ENCODE results near the gene SIGMAR1.
A peak's percentile ranks its signal among the peaks of the same experiment; 100 is the strongest.
"Not testable (repeated sequence)": the region's sequence is repeated elsewhere in the genome, so short reads cannot be mapped to it uniquely, and the experiment has no call there.

SIGMAR1 gene

DNA sequence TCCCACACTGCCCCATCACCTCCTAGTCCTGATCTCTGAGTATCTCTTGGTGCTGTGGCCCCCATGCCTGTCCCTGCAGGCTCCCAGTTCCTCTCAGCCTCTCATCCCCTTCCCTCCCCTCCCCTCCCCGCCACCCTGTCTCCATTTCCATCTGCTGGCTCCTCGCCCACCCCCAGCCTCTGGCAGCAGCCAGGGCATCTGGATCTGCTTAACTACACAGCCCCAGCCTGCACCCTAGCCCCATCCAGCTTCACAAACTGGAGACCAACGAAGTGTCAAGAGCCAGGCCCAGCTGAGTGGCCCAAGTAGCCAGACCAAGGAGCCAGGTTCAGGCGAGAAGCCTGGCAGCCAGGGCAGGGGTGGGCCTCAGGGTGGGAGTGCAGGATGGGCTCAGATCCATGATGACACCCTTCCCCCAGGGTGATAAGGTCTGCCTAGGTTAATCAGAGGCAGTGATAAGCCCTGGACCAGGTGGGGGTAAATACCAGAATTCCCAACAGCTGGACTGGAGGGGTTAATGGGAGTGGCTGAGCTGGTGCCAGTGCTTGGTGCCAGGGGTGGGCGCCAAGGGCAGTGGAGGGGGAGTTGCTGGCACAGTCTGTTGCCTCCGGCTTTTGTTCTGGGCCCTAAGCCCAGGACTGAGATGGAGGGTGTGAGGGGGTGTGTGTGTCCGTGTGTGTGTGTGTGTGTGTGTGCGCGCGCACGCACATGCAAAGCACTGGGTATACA lies 16.9 kb upstream of the SIGMAR1 start:
- no peak for DNase-seq

- DNase-seq: no peak
Measured at GRCh38 chr9:34653151-34654072, 15.8 kb upstream of the SIGMAR1 start.

DNA sequence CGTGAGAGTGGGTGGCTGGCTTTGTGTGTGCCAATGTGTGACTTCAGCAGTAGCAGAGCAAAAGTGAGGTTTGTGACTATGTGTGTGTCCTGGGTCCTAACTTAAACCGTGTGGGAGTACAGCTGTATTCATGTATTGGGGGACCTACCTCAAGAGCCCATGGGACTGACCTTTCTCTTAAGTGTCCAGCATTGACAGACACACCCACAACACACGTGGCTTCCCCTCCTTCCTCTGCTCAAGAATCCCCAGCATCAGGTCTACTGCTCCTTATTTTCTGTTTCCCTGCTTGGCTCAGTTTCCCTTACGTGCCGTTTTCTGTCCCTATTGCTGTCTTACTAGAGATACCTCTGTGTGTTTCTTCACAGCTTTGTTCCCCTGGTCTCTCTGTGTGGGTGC lies 15.0 kb upstream of the SIGMAR1 start:
- no peak for DNase-seq

DNA sequence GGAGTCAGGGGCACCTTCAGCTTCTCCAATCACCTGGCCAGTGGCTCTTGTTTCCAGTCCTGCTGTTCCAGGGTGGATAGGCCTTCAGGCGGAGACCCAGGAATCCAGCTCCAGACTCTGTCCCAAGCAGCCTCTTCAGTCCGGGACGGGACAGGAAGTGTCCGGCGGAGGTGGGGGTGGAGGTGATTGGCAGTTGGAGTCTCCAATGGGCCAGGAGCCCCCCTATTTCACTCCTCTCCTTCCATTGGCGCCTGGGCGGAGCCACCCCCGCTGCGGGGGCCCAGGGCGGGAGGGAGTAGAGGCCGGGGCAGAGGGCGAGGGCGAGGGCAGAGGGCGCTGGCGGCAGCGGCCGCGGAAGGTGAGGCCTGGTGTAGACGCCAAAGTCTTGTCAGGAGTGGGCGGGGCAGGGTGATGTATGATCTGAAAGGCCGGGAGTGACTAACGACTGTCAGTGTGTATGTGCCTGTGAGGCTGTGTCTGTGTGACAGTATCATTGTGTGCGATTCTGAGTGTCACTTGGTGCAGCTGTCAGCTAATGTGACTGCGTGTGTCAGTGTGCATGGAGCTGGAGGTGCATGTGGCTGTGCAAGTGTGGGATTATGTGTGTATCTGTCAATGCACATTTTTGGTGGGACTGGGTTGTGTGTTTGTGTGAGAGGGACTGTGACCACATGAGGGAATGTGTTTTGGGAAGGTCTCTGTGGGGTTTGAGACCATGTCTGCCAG lies 14.5 kb upstream of the SIGMAR1 start, which contains the start of gene IL11RA:
TSS of gene IL11RA (plus strand) at position 310 of the 726 bp plus-strand sequence. CDS start 3,033 bp downstream, outside the sequence.
- DNase-seq: peak; percentile 53

DNA sequence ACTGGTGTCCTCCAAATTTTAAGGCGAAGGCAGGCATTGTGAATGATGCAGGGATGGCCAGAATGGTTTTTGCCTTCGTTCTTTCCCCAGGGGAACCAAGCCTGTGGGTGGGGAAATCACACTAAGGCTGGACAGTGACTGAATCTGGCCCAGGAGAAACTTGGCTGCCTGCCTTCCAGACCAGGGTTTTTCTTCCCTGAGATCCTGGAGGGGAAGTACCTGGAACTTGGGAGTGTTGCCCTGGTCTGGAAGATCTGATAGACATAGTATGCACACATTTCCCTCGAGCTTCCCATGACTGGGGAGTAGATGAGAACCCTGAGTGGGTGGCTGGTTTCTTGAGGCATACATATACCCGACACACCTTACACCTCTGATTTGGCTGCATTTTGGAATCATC lies 13.7 kb upstream of the SIGMAR1 start:
- DNase-seq: no peak

DNA sequence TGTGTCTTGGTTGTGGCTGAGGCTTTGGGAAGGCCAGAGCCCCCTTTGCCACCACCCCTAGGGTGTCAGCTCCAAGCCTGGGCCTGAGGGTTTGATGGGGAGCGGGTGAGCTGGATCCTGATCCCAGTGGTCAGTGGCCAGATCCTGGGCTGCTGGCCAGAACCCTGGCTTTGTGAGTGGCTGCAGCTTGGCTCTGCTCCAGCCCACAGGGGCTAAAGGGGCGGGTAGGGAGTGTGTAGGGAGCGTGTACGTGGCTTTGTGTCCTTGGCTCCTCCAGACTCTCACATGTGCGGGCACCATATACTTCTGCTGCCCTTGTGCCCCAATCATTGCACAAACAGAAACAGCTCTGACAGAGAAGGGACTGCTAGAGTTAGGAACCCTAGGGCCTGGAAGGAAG lies 13.2 kb upstream of the SIGMAR1 start:
- DNase-seq: no peak

DNA sequence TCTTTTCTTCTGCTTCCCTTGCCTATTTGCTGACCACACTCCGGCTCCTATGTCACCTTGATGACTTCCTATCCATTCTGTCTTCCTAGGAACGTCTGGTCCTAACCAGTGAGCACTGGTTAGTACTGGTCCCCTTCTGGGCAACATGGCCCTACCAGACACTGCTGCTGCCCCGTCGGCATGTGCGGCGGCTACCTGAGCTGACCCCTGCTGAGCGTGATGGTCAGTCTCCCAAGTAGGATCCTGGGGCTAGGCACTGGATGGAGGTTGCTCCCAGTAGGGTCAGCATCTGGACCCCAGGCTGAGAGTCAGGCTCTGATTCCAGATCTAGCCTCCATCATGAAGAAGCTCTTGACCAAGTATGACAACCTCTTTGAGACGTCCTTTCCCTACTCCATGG lies 11.1 kb upstream of the SIGMAR1 start:
- no peak for DNase-seq

DNA sequence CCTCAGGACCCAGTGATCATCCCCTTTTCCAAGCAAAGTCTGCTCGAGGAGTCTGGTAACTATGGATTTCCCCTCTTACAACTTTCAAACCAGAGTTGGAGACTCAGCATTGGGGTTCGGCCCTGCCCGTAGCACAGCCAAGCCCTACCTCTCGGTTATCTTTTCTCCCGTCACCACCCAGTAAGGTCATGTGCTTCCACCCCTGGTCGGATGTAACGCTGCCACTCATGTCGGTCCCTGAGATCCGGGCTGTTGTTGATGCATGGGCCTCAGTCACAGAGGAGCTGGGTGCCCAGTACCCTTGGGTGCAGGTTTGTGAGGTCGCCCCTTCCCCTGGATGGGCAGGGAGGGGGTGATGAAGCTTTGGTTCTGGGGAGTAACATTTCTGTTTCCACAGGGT lies 10.1 kb upstream of the SIGMAR1 start:
- no peak for DNase-seq

DNA sequence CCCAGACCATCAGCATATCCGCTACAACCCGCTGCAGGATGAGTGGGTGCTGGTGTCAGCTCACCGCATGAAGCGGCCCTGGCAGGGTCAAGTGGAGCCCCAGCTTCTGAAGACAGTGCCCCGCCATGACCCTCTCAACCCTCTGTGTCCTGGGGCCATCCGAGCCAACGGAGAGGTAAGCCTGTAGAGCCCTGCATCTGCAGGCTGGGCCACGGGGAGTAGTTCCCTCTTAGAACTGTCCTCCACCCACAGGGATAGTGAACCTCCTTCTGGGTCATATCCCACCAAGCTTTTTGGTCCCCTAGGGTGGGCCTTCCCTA lies 9.5 kb upstream of the SIGMAR1 start:
- DNase-seq: no peak

DNA sequence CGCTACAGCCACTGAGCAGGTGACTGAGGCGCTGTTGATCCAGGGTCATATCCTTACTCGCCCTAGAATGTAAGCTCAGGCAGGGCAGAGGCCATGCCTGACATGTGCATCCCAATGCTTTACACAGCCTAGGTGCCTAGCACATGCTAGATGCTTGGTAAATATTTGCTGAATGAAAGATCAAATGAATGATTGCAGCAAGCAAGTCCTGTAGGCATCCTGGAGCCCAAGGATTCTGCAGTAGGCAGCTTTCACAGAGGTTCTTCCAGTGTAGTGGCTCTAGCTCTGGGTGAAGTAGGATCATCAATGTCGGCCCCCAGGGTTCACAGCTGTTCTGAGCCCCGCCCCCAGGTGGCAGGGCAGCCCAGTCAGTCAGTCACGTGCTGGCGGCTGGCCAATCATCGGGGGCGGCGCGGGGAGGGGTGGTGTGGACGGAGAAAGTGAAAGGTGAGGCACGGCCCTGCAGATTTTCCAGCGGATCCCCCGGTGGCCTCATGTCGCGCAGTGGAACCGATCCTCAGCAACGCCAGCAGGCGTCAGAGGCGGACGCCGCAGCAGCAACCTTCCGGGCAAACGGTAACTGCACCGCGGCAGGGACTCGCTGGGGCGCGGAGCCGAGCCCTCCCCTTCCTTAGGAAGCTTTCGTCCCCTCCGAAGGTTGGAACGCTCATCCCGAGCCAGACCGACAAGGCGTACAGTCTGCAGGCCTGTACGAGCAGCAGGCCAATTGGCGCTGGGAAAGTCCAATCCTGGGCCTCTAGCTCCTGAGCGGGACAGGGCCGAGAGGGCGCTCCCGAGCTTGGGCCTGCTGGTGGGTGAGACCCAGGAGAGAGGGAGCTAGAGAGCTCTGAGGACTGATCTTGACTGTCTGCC lies 8.9 kb upstream of the SIGMAR1 start, which contains the start of gene GALT:
TSS of gene GALT (plus strand) at position 465 of the 873 bp plus-strand sequence. CDS start at position 495, 30 bp downstream.
- DNase-seq: peak; percentile 98

GRCh38 chr9:34644766-34645314 lies 7.3 kb upstream of the SIGMAR1 start:
- DNase-seq: no peak

GRCh38 chr9:34642679-34643078 lies 5.1 kb upstream of the SIGMAR1 start:
- DNase-seq: no peak

- not testable (repeated sequence) for DNase-seq
Measured at GRCh38 chr9:34639322-34639721, 1.7 kb upstream of the SIGMAR1 start.

DNA sequence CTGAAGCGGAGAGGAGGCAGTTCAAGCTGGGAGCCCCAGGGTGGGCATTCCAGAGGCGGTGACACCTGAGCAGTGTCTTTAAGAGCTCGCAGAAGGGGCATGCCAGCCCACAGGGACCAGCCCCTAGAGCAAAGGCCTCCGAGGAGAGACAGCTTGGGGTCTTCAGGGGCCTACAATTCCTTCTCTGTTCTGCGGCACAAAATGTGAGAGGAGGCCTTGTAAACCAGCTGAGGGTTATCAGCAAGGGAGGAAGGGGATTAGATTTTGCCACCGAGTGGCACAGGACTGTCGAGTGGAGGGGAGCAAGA lies 505 bp upstream of the SIGMAR1 start:
- no peak for DNase-seq

DNA sequence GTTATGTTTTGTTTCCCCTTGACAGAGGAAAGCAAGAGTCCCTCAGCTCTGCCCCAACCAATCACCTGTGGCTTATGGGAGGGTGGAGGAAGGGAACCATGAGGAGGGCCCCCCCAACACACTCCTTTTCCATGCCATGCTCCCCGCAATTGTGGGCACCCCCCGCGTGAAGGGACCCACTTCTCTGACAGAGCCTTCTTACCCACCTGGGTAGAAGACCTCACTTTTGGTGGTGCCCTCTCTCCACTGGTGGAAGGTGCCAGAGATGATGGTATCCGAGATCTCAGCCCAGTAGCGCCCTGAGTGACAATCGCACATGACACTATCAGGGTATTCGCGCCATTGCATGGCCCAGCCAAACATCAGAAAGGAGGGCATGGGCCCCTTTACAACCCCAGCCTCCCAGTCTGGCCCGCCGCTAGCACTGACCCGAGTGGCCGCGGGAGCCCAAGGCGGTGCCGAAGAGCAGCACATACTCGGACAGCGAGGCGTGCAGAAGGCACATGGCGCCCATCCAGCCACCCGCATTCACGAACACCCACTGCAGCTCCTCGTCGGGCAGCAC lies 714 bp downstream of the SIGMAR1 start:
- no peak for DNase-seq

DNA sequence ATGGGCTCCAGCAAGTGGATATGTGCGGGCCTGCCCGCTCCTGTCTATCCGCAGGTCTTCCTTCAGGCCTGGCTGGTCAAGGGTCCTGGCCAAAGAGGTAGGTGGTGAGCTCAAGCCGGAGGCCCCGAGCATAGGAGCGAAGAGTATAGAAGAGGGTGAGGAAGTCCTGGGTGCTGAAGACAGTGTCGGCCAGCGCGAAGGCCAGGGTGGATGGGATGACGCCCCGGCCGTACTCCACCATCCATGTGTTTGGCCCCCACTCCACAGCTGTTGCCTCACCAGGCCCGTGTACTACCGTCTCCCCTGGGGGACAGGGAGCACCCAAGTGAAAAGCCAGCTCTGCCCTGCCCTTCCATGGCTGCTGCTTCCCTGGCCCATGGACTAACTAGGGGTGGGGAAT lies 2.0 kb downstream of the SIGMAR1 start:
- no peak for DNase-seq

DNA sequence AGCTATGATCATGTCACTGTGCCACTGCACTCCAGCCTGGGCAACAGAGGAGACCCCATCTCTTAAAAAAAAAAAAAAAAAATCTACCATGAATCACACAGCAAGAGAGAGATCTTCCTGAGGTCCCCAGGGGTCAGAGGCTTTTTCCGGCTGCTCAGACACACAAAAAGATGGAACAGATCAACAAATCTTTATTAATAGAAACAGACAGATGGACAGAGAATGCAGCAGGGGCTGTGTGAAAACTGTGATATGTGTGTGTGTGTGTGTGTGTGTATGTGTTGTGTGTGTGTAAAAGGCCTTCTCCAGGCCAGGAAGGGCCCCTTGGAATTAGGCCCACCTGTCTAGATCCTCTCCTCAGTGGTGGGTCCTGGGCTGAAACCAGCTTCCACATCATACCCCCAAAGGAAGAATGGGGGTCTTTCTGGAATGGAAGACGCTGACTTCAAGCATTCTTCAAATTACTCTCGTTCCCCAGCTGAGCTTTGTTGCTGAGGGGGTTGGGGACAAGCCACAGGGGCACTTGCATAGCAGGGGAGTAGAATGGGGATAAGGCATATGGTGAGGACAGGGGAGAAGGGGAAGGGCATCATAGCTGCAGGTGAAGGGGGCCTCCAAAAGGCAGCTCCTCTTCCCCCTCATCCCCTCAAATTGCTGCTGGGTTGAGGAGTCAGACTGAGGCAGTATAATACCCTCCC lies 2.9 kb downstream of the SIGMAR1 start:
- no peak for DNase-seq

- peak; percentile 76 for DNase-seq
Measured at GRCh38 chr9:34633851-34634550, 3.6 kb downstream of the SIGMAR1 start.

GRCh38 chr9:34633166-34633565 lies 4.4 kb downstream of the SIGMAR1 start:
- DNase-seq: no peak

GRCh38 chr9:34630402-34631154 lies 7.0 kb downstream of the SIGMAR1 start:
- no peak for DNase-seq

Measured in activated CD8-positive, alpha-beta memory T cell treated with anti-CD3 and anti-CD28 coated beads, Interleukin-2, amount 50 U/mL, for 4 hours (primary cell).